ENCODE measurements around the gene ABCA3.

GRCh38 chr16:2373176-2373575 is 32.6 kb upstream of the ABCA3 start:
- TF ChIP-seq CTCF (conservative IDR thresholded peaks at IDR 0.05 in 1 of 2, IDR thresholded peaks at IDR 0.05 in 1 of 2; ENCODE audit: low read depth in 1 of 2, low read length in 2 of 2) (no peak), EZH2 (IDR thresholded peaks at IDR 0.05; ENCODE audit: low read length, missing control alignments) (no peak)

Measured in fibroblast of lung (primary cell).